Bone marrow (tissue), 2 donors: Measurements from ENCODE around the gene THAP11.

Experiments
- DNase-seq, 2 donors: peaks; one replicate each; lab custom pipeline; 2025; lab: John Stamatoyannopoulos, UW

Gene THAP11

DNA sequence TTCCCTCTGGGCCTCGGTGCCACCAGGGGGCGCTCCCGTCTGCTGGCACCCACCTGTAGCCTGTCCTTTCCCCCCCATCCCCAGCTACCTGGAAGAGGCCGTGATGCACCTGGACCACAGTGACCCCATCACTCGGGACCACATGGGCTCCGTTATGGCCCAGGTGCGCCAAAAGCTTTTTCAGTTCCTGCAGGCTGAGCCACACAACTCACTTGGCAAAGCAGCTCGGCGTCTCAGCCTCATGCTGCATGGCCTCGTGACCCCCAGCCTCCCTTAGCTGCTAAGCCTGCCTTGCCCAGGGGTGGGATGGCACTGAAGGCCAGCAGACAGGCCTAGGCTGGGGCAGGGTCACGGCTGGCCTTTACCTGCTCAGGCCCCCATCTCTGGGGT, 41.7 kb downstream of the THAP11 start:
- peak in 1 of 2 donors; percentile 31 for DNase-seq

DNA sequence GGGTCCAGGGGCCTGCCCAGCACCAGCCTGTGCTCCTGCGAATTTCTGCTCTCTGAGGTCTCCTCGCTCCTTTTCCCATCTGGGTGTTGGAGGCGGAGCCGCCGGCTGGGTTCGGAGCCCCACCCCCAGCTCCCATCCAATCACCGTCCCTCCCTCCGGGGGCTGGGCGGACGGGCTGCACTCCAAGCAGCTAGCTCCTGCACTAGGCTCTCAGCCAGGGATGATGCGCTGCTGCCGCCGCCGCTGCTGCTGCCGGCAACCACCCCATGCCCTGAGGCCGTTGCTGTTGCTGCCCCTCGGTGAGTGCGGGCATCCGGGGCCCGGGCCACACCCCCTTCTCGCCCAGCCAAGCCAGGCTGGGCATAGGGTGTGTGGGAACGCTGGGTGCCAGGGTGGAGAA, 42.6 kb downstream of the THAP11 start, which contains the start of gene NRN1L:
Gene NRN1L, plus strand, starts transcription at position 202 of the 400 bp plus-strand sequence. Its CDS starts 19 bp downstream, at position 221.
- no peak for DNase-seq

DNA sequence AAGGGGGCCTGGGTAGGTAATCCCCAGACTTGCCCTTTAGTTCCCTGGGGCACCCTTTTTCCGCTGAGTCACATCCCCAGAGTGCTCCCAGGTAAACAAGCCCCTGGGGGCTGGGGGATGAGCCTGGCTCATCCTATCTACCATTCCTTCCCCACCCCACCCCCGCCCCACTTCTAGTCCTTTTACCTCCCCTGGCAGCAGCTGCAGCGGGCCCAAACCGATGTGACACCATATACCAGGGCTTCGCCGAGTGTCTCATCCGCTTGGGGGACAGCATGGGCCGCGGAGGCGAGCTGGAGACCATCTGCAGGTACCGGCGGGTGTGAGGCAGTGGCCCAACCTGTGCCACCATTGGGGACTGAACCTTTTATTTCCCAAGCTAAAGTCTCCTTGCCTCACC, 43.4 kb downstream of the THAP11 start:
- DNase-seq, result no peak

DNA sequence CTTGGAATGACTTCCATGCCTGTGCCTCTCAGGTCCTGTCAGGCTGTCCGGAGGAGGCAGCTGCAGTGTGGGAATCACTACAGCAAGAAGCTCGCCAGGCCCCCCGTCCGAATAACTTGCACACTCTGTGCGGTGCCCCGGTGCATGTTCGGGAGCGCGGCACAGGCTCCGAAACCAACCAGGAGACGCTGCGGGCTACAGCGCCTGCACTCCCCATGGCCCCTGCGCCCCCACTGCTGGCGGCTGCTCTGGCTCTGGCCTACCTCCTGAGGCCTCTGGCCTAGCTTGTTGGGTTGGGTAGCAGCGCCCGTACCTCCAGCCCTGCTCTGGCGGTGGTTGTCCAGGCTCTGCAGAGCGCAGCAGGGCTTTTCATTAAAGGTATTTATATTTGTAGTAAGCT, 43.9 kb downstream of the THAP11 start:
- DNase-seq, result no peak

DNA sequence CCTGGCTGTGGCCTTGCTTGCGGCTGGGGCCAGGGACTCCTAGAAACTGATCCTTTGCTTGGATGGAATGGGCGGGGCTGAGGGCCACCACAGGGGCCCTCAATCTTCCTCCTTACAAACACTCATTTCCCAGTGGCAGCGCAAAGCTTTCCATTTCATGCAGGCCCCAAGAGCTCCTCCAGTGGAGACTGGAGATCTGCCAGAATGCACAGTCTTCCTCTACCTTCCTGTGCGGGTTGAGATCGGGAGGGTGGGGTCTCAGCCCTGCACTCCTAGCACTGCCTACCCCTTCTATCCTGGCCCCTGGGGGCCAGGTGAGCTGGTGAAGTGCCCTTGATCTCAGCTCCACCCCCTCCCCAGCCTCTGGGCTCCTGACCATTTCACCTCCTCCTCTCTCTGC, 44.3 kb downstream of the THAP11 start:
- no peak for DNase-seq

DNA sequence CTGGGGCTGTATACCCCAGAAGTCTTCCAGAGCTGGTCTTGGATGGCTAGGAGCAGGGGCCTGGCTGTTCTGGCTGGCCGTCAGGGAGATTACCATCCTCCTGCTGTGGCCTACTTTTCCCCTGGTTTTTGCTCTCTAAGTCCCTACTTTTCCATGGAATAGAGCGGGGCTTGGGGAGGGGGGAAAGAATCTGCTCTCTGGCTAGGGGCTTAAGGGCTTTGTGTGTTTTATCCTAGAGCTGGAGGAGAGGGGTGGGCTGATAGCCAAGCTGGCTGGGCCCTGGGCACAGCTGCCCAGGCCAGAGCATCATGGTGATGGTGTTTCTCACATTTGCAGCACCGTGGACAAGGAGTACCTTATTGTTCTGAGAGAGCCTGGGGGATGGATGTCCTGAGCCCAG, 46.2 kb downstream of the THAP11 start:
- DNase-seq, result no peak

DNA sequence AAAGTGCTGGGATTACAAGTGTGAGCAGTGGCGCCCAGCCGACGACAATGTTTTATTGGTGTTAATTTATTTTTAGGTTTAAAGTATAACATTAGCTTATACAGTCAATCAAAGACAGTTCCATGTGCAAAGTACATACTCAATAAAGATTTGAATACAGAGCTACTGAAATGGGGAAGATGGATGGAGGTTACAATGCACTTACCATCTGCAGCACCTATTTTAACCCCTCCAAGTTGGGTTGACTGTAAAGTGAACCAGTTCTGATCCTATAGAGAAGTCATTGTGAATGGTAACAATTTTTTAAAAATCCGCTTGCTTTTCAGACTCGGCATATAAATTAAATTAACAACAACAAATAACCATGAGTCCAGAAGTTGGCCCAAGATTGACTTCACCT, 50.3 kb downstream of the THAP11 start:
- DNase-seq, result no peak

DNA sequence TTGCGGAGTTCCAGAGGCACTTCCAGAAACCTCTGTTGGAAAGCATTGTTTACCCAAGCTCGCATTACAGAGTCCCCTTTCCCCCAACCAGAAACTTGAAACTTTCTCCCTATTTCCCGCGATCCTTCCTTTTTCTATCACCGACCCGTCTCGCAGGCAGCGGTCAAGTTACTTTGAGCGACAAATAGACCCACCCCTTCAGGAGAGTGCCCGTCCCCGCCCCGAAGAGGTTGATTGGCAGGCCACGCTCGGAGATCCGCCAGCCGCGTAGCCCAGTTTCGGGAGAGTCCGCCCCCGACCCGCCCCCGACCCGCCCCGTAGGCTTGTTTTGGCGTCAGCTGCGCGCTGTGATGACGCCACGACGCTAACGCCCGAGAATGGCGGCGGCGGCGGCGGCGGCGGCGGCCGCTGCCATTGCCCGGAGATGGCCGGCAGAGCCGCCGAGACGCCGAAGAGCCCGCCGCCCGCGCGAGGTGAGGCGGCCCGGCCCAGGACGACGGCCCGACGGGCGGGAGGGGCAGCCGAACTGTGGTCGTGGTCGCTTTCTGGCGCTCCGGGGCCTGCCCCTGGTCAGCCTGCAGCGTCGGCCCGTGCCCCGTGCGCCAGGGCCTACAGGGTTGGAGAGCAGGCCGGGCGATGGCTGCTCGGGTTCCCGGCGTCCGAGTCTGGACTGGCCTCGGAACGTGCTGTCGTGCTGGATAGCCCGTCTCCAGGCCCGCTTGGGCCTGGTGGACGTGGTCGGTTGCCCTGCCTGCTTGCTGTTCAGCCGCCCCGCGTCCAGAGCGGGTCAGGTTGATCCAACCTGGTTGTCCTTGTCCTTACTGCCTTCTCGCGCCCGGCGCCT, 51.0 kb downstream of the THAP11 start, which contains the start of gene PSKH1:
Gene PSKH1, plus strand, starts transcription at position 356 of the 844 bp plus-strand sequence. CDS start 15,496 bp downstream, outside the sequence.
- peak; percentile 90 to 91 for DNase-seq
